SHP77 (cell line): Measurements from ENCODE around the gene ZFAND2B.

Source experiments
- DNase-seq, 2 experiments: peaks; one replicate each; lab custom pipeline; 2025; lab: John Stamatoyannopoulos, UW

The ZFAND2B gene

GRCh38 chr2:219204425-219205164, 2.0 kb upstream of the ZFAND2B start:
- DNase-seq = no peak

GRCh38 chr2:219205165-219205538, 1.4 kb upstream of the ZFAND2B start:
- DNase-seq = no peak

GRCh38 chr2:219205981-219206327, 628 bp upstream of the ZFAND2B start:
- DNase-seq = no peak

GRCh38 chr2:219207134-219207883, 727 bp downstream of the ZFAND2B start:
- peak in 1 of 2 experiments; percentile 58 for DNase-seq

- DNase-seq = peak in 1 of 2 experiments; percentile 46
Observed at GRCh38 chr2:219207884-219208740, 1.5 kb downstream of the ZFAND2B start.

DNA sequence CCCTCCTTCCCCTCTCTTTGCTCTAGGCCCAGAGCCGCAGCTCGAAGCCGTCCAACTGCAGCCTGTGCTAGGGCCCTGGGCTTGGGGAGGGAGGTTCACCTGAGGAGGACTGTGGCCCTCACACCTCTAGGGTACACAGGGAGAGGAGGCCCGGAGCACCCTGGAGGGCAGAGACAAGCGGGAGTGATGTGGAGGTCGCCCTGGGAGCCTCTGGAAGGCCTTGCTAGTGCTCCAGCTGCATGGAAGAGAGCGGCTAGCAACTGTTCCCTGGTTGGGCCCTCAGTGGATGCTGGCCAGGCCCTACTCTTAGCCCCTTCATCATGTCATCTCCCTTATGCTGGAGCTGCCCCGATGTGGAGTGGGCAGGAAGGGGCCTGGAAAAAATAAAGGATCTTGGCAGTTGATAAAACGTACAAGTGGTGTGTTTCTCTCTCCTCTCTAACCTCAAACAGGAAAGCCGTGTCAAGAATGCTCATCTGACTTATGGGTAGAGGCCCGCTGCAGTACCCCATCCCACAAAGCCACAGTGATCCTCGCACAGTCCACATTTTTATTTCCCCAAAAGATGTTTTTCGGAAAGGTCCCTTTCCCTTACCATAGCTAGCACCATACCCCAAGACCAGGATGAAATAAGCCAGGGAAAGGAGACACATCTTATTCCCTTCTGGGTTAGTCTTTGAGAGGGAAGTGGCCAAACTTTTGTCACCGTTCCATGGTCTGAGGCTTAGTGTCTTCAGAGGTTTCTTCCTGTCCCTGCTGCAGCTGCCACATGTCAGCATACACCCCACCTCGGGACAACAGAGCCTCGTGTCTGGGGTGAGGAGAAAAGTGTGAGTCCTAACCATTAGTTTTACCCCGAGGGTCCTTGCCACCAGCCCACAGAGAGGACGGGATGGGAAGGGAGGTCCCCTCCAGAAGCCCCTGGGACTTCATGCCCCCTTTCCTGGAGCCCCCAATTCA, 2.9 kb downstream of the ZFAND2B start:
- DNase-seq = no peak

DNA sequence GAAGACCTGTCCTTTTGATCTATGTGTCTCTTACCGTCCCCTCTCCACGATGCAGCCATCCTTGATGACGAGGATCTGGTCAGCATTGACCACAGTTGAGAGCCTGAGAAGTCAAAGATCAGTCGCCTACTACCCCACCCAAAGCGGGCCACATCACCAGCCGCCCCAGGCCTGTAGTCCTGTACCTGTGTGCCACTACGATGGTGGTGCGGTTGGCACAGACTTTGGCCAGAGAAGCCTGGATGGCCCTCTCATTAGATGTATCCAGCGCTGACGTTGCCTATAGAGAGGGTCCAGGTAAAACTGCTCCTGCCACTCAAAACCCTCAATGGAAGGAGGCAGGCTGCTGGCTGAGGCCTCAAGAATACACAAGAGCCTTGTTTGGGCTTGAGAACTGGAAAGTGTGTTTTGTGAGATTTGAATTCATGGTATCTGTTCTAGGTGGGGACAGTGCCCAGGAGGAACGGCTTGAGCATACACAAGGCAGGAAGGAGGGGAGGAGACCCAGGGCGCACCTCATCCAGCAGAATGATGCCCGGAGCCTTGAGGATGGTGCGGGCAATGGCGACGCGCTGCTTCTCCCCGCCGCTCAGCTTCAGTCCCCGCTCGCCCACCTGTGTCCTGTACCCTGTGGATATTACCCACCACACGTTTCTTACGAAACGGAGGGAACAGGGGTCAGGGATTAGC, 3.8 kb downstream of the ZFAND2B start:
- no peak for DNase-seq

- no peak for DNase-seq
Observed at GRCh38 chr2:219210886-219211362, 4.3 kb downstream of the ZFAND2B start.

- DNase-seq = no peak
Observed at GRCh38 chr2:219213026-219213415, 6.4 kb downstream of the ZFAND2B start.

DNA sequence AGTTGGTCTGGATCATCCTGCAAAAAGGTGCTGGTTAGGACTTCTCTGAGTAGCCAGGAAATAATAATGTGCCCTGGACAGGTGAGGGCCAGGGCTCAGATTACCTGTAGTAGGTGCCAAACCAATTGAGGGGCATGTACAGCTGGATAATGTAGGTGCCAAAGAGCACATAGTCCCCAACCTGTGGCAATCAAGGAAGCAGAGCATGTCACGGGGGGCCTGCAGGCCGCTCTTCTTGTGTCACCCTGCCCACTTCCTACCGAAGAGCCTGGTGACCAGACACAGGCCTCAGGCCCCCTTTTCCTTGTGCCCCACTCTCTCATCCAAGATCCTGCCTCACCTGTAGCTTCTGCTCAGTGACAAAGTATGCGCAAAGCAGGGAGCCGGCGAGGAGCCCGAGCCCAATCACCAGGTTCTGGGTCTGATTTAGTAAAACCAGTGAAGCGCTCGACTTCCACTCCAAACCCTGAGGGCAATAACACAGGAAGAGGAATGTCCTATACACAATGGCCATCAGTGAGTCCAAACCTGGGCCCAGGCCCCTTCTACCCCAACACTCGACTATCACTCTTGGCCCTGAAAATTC, 7.0 kb downstream of the ZFAND2B start:
- DNase-seq = no peak

DNA sequence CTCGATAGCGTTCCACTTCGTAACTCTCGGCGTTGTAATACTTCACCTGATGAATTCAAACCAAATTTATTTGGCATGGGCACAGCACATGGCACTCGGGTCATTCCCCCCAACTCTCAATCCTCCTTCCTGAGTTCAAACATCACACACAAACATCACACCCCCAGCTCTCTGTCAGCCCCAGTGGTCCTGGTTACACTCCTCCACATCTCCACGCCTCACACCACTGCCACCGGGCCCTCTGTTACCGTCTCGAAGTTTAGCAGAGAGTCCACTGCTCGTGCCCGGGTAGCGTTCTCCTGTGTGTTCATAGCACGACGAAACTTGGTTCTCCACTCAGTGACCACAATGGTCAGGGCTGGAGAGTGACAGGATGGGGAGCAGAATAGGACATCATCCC, 7.6 kb downstream of the ZFAND2B start:
- DNase-seq = no peak

GRCh38 chr2:219214786-219215185, 8.2 kb downstream of the ZFAND2B start:
- DNase-seq = no peak

DNA sequence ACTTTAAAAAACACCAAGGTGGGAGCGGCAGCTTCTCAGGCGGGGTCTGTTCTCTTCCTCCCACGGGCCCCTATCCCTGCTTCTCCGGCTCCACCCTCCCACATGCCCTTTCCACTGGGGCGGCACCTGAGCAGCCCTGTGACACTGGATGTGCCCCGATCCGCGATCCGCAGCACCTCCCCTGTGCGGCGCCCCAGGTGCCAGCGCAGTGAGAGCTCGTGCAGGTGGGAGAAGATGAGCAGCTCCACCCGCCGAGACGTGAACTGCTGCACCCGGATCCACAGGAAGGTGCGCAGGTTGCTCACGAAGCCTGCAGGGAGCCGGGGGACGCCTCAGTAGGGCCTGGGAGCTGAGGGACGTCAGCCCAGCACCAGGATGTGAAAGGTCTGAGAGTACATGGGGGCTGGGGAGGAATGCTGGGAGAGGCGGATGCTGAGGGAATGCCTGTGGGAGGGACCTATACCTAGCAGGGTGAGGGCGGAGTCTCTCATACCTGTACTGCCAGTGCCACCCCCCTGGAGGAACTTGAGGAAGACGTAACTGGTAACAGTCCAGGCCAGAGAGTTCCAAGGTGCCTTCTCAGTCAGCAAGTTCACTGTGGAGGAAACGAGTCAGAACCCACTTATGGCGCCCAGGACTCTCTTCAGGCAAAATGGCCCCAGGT, 9.4 kb downstream of the ZFAND2B start:
- DNase-seq = no peak

DNA sequence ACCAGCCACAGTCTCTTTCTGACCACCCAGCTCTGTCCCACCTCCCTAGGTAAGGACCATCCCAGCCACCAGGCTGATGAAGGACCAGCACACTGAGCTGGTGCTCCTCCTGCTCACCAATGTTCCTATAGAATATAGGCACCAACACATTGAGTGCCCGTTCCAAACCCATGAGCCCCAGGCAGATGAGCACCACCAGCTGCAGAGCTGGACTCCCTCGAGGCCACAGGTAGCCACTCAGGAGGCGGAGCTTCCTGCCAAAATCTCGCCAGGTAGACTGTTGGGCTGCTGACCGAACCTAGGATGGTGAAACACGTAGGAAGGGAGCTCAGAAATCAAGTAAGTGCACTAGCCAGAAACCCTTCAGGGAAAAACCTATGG, 9.9 kb downstream of the ZFAND2B start:
- DNase-seq = no peak

- peak in 1 of 2 experiments; percentile 65 for DNase-seq
Observed at GRCh38 chr2:219218217-219218731, 11.7 kb downstream of the ZFAND2B start.

GRCh38 chr2:219218732-219219701, 12.4 kb downstream of the ZFAND2B start, which contains the start of gene ABCB6:
TSS of gene ABCB6 (minus strand) at chr2:219218958. CDS start at chr2:219218673, 285 bp downstream.
- DNase-seq = peak; percentile 91 to 97

DNA sequence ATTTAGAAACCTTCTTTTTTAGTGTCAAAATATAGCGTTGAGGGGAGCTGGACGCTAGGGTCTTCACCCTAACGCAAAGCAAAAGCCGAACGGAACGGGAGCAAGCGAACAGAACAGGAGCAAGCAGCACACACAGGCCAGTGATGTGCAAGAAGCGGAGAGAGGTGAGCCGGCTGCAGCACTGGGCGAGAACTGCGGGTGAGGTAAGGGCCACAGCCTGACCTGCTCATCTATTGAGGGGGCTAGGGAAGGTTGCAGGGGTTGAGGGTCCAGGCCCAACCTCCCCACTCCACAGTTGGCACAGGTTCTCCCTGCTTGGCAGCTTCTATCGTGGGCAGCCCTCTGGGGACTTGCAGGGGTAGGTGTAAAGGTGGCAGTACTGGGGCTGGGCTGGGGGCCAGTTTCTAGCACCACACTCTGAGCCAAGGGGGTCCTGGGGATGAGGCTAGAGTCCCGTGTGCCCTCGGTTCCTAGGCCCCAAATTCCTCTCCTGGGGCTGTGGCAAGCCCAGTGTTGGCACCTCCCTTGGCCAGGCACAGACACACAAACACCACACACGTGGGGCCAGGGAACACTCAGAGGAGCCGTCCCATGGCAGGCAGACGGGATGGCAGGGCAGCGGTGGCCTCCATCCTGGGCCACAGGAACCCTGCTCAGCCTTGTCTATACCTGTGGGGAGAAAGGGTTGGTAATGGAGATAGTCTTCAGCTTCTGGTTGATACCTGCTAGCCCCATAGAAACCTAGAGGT, 13.4 kb downstream of the ZFAND2B start:
- DNase-seq = no peak
